PFSK-1 (cell line): ENCODE measurements around the gene VPS41.

ENCODE experiments used
- FOXP2 ChIP-seq: optimal IDR thresholded peaks from 2 replicates; pipeline ENCODE3; 2011; ENCODE audit warnings: borderline replicate concordance, control low read depth, inconsistent platforms; ENCODE audit not compliant: insufficient read depth; ENCODE audit errors: extremely low read length, extremely low read depth
- POLR2AphosphoS5 ChIP-seq: IDR thresholded peaks from 2 replicates; pipeline ENCODE4 v1.6.1; 2012; ENCODE audit warnings: low read depth, mild to moderate bottlenecking, control low read depth, low read length, moderate library complexity
- REST ChIP-seq, 2 experiments: IDR thresholded peaks; 2 replicates each; pipeline versions ENCODE4 v1.6.1 to v1.8.0; 2011 to 2012; ENCODE audit warnings: low read depth in 2 of 2, low read length in 2 of 2, control low read depth in 1 of 2, inconsistent platforms in 1 of 2, mild to moderate bottlenecking in 1 of 2, moderate library complexity in 1 of 2; ENCODE audit not compliant: insufficient read depth in 1 of 2
- SIN3A ChIP-seq: IDR thresholded peaks from 2 replicates; pipeline ENCODE4 v1.6.1; 2012; ENCODE audit warnings: mild to moderate bottlenecking, low read length, moderate library complexity, borderline replicate concordance; ENCODE audit not compliant: insufficient read depth
- TAF1 ChIP-seq: IDR thresholded peaks from 2 replicates; pipeline ENCODE4 v1.6.1; 2012; ENCODE audit warnings: low read length, control low read depth, borderline replicate concordance; ENCODE audit not compliant: insufficient read depth

The VPS41 gene

GRCh38 chr7:38674513-38674912, 234.5 kb downstream of the VPS41 start:
- no peak for TF ChIP-seq TAF1
- no peak for TF ChIP-seq POLR2AphosphoS5
- TF ChIP-seq SIN3A = no peak
- TF ChIP-seq FOXP2 = no peak
- no peak for TF ChIP-seq REST (IDR thresholded peaks at IDR 0.05; ENCODE audit: insufficient read depth in 1 of 2, low read depth in 2 of 2, low read length in 2 of 2)

- TF ChIP-seq TAF1 = no peak
- TF ChIP-seq SIN3A = no peak
- no peak for TF ChIP-seq REST (IDR thresholded peaks at IDR 0.05; ENCODE audit: insufficient read depth in 1 of 2, low read depth in 2 of 2, low read length in 2 of 2)
Observed at GRCh38 chr7:38673795-38674194, 235.2 kb downstream of the VPS41 start.
